ENCODE measurements around the gene ATP6V1C2.

DNA sequence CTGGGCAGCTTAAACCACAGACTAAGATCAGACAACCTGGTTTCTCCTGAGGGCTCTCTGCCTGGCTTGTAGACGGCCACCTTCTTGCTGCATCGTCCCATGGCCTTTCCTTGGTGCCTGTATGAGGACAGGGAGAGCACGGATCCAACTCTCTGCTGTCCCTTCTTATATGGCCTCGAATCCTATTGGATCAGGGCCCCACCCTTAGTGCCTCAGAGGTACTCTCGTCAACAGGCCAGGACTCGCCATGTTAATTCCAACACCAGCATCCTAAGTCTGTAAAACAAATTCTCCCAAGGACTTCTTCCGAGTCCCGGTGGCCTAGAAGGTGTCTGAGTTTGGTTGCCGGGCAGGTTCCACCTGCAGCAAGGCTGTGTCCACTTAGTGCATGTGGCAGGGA, 40.2 kb downstream of the ATP6V1C2 start:
- TF ChIP-seq EZH2 (IDR thresholded peaks at IDR 0.05; ENCODE audit: borderline replicate concordance) (no peak), EZH2phosphoT487 (IDR thresholded peaks at IDR 0.05; ENCODE audit: low read depth, severe bottlenecking, unreplicated experiment) (no peak)
- TF ChIP-seq, protein P1, sequence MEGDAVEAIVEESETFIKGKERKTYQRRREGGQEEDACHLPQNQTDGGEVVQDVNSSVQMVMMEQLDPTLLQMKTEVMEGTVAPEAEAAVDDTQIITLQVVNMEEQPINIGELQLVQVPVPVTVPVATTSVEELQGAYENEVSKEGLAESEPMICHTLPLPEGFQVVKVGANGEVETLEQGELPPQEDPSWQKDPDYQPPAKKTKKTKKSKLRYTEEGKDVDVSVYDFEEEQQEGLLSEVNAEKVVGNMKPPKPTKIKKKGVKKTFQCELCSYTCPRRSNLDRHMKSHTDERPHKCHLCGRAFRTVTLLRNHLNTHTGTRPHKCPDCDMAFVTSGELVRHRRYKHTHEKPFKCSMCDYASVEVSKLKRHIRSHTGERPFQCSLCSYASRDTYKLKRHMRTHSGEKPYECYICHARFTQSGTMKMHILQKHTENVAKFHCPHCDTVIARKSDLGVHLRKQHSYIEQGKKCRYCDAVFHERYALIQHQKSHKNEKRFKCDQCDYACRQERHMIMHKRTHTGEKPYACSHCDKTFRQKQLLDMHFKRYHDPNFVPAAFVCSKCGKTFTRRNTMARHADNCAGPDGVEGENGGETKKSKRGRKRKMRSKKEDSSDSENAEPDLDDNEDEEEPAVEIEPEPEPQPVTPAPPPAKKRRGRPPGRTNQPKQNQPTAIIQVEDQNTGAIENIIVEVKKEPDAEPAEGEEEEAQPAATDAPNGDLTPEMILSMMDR (IDR thresholded peaks at IDR 0.05; ENCODE audit: poor library complexity): no peak

Data from hepatocyte (in vitro differentiated cells).